Progenitor cell of endocrine pancreas (in vitro differentiated cells): ENCODE results near the gene NR2F1-AS1. TPM values are rescaled to one million over a fixed set of nuclear protein-coding genes. Genes with fewer than 3 reads are reported as not detected.

Source experiments
- DNase-seq: peaks from one replicate; pipeline ENCODE4 v3.0.0; 2021; ENCODE audit warnings: low spot score; ENCODE audit not compliant: unreplicated experiment
- H3K27ac Mint-ChIP-seq: 2 replicates; pipeline ENCODE4 v1.8.0; 2021; ENCODE audit warnings: mild to moderate bottlenecking, moderate library complexity, mixed read lengths
- H3K27me3 Mint-ChIP-seq: 2 replicates; pipeline ENCODE4 v1.8.0; 2021; ENCODE audit warnings: mixed read lengths
- H3K36me3 Mint-ChIP-seq: 2 replicates; pipeline ENCODE4 v1.8.0; 2022; ENCODE audit warnings: mixed read lengths; ENCODE audit not compliant: insufficient read depth
- H3K4me1 Mint-ChIP-seq: 2 replicates; pipeline ENCODE4 v1.8.0; 2021; ENCODE audit warnings: low read depth, mixed read lengths
- H3K4me3 Mint-ChIP-seq: 2 replicates; pipeline ENCODE4 v1.8.0; 2021; ENCODE audit warnings: low read depth, mild to moderate bottlenecking, moderate library complexity, mixed read lengths
- H3K9me3 Mint-ChIP-seq: 2 replicates; pipeline ENCODE4 v1.8.0; 2021; ENCODE audit warnings: low read depth, mixed read lengths
- total RNA-seq: library from RNA; stranded (reverse); gene quantifications from 2 replicates; pipeline ENCODE4 v1.2.1, GENCODE V29; 2021
- TF ChIP-seq, protein P1 (sequence below): fragments of 200-600 bp; sonication (generic); IDR thresholded peaks from one replicate; pipeline ENCODE4 v1.5.0; 2021; ENCODE audit warnings: antibody characterized with exemption, mild to moderate bottlenecking; ENCODE audit not compliant: unreplicated experiment

NR2F1-AS1 gene
- total RNA-seq, 1 donor from 2014 or later = 6.3 TPM

DNA sequence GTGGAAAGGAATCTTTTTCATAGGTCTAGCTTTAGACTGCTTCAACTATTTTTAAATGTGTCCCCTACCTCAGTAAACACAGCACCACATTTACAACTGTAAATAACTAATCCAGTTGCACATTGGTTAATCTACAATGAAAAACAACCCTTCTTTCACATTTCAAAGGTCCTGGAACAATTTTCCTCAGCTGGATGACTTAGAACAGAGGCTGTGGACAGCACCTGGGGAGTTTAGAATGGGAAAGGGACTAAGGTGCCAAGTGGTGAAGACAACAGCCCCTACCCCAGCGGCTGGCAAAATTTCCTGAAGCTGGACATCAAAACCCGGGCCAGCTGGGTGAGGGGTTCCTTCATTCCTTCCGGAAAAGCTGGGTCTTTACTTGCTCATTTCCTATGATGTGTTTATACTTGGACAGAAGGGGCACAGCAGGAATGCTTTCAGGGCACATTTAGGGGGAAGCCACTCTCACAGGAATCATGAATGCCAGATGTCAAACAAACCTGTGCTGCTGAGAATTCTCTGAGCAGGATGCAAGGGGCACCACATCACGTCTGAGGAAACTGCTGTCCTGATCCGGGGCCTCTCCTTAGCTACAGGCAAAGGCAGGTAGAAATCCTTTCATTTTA lies 158.3 kb downstream of the NR2F1-AS1 start:
- Mint-ChIP-seq H3K27me3 (no peaks in the 10 kb centered on the region), H3K4me1 (peaks cover 5% of the 10 kb centered on the region), H3K36me3 (no peaks in the 10 kb centered on the region), H3K27ac (no peak overlapping the region), H3K4me3 (no peak overlapping the region), H3K9me3 (no peaks in the 10 kb centered on the region)
- DNase-seq = no peak
- TF ChIP-seq, protein P1, sequence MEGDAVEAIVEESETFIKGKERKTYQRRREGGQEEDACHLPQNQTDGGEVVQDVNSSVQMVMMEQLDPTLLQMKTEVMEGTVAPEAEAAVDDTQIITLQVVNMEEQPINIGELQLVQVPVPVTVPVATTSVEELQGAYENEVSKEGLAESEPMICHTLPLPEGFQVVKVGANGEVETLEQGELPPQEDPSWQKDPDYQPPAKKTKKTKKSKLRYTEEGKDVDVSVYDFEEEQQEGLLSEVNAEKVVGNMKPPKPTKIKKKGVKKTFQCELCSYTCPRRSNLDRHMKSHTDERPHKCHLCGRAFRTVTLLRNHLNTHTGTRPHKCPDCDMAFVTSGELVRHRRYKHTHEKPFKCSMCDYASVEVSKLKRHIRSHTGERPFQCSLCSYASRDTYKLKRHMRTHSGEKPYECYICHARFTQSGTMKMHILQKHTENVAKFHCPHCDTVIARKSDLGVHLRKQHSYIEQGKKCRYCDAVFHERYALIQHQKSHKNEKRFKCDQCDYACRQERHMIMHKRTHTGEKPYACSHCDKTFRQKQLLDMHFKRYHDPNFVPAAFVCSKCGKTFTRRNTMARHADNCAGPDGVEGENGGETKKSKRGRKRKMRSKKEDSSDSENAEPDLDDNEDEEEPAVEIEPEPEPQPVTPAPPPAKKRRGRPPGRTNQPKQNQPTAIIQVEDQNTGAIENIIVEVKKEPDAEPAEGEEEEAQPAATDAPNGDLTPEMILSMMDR = no peak

DNA sequence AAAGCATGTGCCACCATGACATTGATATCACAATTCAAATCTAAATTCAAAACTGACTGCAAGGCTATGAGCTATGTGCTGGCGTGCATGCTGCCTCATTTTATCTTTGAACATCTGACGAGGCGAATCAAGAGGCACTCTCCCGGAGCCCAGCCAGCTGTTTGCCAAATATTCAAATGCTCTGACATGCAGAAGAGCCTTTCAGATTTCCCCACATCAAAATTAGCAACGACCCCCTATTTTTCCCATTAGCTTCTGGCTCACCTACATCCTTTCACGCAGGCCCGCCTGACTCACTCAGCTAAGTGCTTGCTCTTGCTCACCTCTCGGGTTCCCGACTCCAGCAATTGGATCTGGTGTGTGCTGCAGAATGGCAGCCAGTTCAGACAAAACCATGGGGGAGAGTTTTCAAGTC lies 159.0 kb downstream of the NR2F1-AS1 start:
- no peaks in the 10 kb centered on the region for H3K36me3 Mint-ChIP-seq
- no peak overlapping the region for H3K27ac Mint-ChIP-seq
- peaks cover 2% of the 10 kb centered on the region for H3K4me1 Mint-ChIP-seq
- no peak for DNase-seq
- TF ChIP-seq, protein P1 = no peak
- no peaks in the 10 kb centered on the region for H3K9me3 Mint-ChIP-seq
- no peak overlapping the region for H3K4me3 Mint-ChIP-seq
- H3K27me3 Mint-ChIP-seq = no peaks in the 10 kb centered on the region

DNA sequence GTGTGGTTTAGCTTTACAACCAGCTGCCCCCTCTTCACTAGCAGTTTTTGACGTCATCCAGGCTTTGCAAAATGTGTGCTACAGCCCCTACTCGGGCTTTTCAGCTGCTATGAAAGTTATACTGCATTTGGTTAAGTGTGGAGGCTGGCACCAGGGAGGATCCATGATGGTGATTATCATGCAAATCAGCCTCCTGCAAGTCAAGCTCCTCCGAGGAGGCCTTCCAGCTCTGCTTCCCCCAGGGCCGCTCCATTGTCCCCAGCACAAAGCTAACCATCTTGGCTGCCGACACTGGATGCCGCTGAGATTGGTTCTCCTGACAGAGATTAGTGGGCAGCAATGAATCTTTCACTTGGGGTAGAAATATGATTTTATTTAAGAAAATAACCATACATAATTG lies 159.6 kb downstream of the NR2F1-AS1 start:
- Mint-ChIP-seq H3K9me3 (no peaks in the 10 kb centered on the region), H3K27me3 (no peaks in the 10 kb centered on the region), H3K4me1 (peaks cover 2% of the 10 kb centered on the region), H3K4me3 (no peak overlapping the region), H3K27ac (no peak overlapping the region), H3K36me3 (no peaks in the 10 kb centered on the region)
- TF ChIP-seq, protein P1 = no peak
- no peak for DNase-seq

DNA sequence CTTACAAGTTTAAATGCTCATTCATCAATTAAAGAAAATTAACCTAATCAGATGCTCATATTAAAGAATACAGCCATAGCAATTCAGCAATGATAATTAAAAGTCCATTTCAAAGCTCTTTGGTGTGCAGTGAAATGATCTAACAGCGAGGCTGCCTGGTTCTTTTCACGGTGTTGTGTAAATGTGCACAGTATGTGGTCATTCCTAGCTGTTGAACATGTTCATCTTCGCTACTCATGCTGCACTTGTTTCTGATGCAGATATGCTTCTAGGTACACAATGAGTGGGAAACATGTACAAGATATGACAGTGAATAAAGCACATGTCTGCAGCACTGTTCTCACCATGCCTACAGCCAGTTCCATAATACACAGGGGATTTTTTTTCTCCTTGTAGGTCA lies 163.5 kb downstream of the NR2F1-AS1 start:
- Mint-ChIP-seq H3K36me3 (no peaks in the 10 kb centered on the region), H3K9me3 (no peaks in the 10 kb centered on the region), H3K27me3 (no peaks in the 10 kb centered on the region), H3K27ac (no peak overlapping the region), H3K4me3 (no peak overlapping the region), H3K4me1 (peaks cover 2% of the 10 kb centered on the region)
- TF ChIP-seq, protein P1 = no peak
- DNase-seq = no peak

DNA sequence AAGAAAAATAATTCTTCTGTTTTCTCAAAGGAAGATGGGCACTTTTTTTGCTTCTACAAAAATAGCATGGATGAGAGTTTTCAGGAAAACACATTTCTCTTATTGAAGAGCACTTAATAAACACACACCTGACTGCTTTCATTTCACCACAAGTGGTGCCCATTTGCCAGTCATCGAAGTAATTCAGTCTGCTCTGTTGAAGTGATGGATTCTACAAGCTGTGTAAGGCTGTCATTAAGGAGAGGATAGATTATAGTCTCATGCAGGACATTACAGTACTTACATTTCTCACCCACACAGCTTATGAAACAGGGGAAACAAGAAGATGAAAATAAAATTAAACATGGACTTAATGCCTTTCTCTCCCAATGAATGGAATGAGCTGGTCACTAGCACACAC lies 165.2 kb downstream of the NR2F1-AS1 start:
- no peaks in the 10 kb centered on the region for H3K36me3 Mint-ChIP-seq
- H3K4me3 Mint-ChIP-seq = no peak overlapping the region

More for the DNA sequence above, 165.2 kb downstream of the NR2F1-AS1 start:
- no peak overlapping the region for H3K27ac Mint-ChIP-seq
- H3K4me1 Mint-ChIP-seq = no peaks in the 10 kb centered on the region
- H3K9me3 Mint-ChIP-seq = no peaks in the 10 kb centered on the region
- TF ChIP-seq, protein P1 = no peak
- H3K27me3 Mint-ChIP-seq = no peaks in the 10 kb centered on the region
- DNase-seq = no peak
